ENCODE results near the gene RAB15. TPM values are rescaled to one million over a fixed set of nuclear protein-coding genes. Genes with fewer than 3 reads are reported as not detected.

The RAB15 gene
- total and polyA plus RNA-seq, 7 experiments from 2014 or later, result 4.7 to 11.1 (median 5.9) TPM

DNA sequence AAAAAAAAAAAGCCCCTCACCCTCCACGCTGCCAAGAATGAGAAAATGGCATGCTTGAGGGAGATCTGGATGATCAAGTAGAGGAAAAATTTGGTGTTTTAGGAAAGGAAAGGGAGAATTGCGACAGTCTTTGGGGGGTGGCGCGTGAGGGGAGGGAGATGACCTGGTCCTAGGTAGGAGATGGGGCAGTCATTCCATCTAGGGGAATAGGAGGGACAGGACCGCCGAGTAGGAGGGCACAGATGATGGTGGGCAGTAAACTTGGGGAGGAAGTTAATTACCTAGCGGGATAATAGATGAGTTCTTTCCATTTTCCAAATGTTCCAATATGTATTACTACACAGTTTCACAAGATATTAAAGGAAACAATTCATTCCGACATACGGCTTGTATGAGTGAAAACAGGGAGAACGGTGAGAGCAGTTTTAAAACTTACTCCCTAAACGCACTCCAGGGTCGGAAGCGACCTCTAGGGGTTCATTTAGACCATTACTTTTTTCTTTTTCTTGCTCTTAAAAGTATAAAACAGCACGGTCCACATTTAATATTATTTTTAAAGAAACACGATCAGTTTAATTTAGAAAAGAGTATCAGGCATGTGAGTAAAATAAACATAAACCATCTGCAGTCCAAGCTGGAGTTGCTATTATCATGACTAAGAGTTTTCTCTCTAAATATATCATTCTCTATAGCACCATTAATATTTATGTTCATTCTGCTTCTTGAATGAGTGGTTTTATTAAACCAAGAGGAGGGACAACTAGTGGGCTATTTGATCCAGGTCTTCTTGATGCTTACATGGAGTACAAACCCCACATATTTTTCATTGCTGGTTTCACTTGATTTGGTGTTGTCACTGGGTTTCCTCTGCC is 11.5 kb upstream of the RAB15 start:
- DNase-seq (peak in 7 of 9 donors; percentile 22 to 66 (median 60)), ATAC-seq (no peak)
- H3K4me3 Mint-ChIP-seq, result peak overlapping the region; percentile 49 to 70 (median 64)
- H3K27ac Mint-ChIP-seq, result peak overlapping the region in 3 of 9 donors; percentile 1 to 15 (median 10)
- no peak overlapping the region for H3K27ac ChIP-seq (ENCODE audit: low read depth, low read length)
- peaks cover 0 to 19% of the 10 kb centered on the region in 2 donors for H3K4me1 ChIP-seq (ENCODE audit: control insufficient read depth in 2 of 2, insufficient read depth in 2 of 2, low read length in 2 of 2)
- H3K27me3 ChIP-seq (ENCODE audit: control insufficient read depth in 2 of 2, insufficient read depth in 2 of 2, low read length in 2 of 2), result no peaks in the 10 kb centered on the region
- H3K9me3 Mint-ChIP-seq, result peaks cover 0 to 6% (median 0%) of the 10 kb centered on the region in 11 donors
- no peak overlapping the region for H3K4me3 ChIP-seq (ENCODE audit: low read length)
- H3K36me3 Mint-ChIP-seq, result peaks cover 0 to under 1% (median 0%) of the 10 kb centered on the region in 5 donors
- H3K27me3 Mint-ChIP-seq, result peaks cover 0 to 40% (median 3%) of the 10 kb centered on the region in 5 donors
- peaks cover 20 to 44% (median 35%) of the 10 kb centered on the region in 7 donors for H3K4me1 Mint-ChIP-seq
- H3K36me3 ChIP-seq (ENCODE audit: control insufficient read depth in 2 of 3, insufficient read depth in 3 of 3, low read length in 3 of 3), result no peaks in the 10 kb centered on the region
- ChIA-PET POLR2A (interaction anchor here (0.6 kb wide), 1 partner anchor 35 kb away, joined by 3 read pairs; no protein-coding TSS in a partner anchor), CTCF (interaction anchor here (0.6 to 3.5 kb wide), 10 partner anchors 13 to 312 kb away, joined by 3 to 32 read pairs (median 6); no protein-coding TSS in a partner anchor)
- intact Hi-C loops (cut with micrococcal nuclease), result loop anchor here (1.0 to 5.0 kb wide), 5 partner anchors 91 to 312 kb away; no protein-coding TSS in a partner anchor
- no peaks in the 10 kb centered on the region for H3K9me3 ChIP-seq (ENCODE audit: control insufficient read depth in 2 of 3, low read length in 3 of 3)

DNA sequence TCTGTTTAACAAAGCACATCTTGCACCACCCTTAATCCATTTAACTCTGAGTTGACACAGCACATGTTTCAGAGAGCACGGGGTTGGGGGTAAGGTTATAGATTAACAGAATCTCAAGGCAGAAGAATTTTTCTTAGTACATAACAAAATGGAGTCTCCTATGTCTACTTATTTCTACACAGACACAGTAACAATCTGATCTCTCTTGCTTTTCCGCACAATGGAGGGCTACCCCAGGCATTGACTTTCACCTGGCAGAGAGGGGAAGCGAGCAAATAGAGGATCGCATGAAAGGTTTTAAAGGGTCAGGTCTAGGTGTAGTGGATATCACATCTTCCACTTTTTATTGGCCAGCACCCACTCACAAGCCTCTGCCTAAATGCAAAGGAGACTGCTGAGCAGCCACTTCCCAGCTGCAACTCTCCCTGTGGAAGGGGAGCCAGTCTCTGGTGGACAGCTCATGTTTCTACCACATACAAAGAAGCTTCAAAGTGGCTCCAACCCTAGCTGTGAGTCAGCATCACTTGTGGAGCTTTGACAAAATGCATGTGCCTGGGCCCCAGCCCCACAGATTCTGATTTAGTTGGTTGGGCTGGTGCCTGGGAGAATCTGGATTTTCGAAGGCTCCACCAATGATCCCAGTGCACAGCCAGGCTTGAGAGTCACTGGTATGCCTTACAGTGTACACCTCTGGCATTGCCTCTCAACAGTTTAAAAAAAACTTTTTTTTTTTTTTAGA is 7.4 kb upstream of the RAB15 start:
- Mint-ChIP-seq H3K4me1 (peaks cover 7 to 17% (median 13%) of the 10 kb centered on the region in 7 donors), H3K9me3 (peaks cover 0 to 3% (median 0%) of the 10 kb centered on the region in 11 donors), H3K36me3 (no peaks in the 10 kb centered on the region), H3K4me3 (no peak overlapping the region), H3K27ac (no peak overlapping the region), H3K27me3 (peaks cover 0 to 44% (median 3%) of the 10 kb centered on the region in 5 donors)
- intact Hi-C loops (cut with micrococcal nuclease), result loop anchor here (5.0 kb wide), 2 partner anchors 87 to 307 kb away; no protein-coding TSS in a partner anchor
- no peaks in the 10 kb centered on the region for H3K9me3 ChIP-seq (ENCODE audit: control insufficient read depth in 2 of 3, low read length in 3 of 3)
- no peak overlapping the region for H3K4me3 ChIP-seq (ENCODE audit: low read length)
- ChIA-PET CTCF (no interaction called here), POLR2A (no interaction called here)
- no peak for DNase-seq
- H3K27ac ChIP-seq (ENCODE audit: low read depth, low read length), result no peak overlapping the region
- ATAC-seq, result no peak
- H3K36me3 ChIP-seq (ENCODE audit: control insufficient read depth in 2 of 3, insufficient read depth in 3 of 3, low read length in 3 of 3), result no peaks in the 10 kb centered on the region
- H3K27me3 ChIP-seq (ENCODE audit: control insufficient read depth in 2 of 2, insufficient read depth in 2 of 2, low read length in 2 of 2), result no peaks in the 10 kb centered on the region
- no peaks in the 10 kb centered on the region for H3K4me1 ChIP-seq (ENCODE audit: control insufficient read depth in 2 of 2, insufficient read depth in 2 of 2, low read length in 2 of 2)

DNA sequence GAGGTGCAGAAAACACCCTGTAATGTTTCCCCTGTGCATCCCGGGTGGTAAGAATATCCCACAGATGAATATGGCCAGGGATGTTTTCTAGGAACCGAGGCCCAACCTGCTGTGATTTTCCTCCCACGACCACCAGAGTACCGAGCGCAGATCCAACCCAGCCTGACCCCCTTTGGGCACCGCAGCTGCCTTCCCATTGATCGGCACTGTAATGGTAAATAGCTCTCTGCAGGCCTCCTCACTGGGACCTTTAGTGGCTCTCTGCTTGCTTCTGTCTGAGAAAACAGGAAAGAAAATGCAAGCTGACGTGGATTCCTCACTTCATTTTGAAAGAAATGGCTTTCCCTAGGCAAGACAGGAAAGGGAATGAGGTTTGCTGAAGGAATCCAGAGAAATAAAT is 2.4 kb upstream of the RAB15 start:
- Mint-ChIP-seq H3K27me3 (peaks cover 0 to 31% (median 0%) of the 10 kb centered on the region in 5 donors), H3K4me3 (peak overlapping the region in 4 of 10 donors; percentile 12 to 45 (median 16)), H3K9me3 (no peaks in the 10 kb centered on the region), H3K36me3 (no peaks in the 10 kb centered on the region), H3K4me1 (peaks cover 6 to 19% (median 13%) of the 10 kb centered on the region in 7 donors), H3K27ac (no peak overlapping the region)
- H3K27ac ChIP-seq (ENCODE audit: low read depth, low read length), result no peak overlapping the region
- H3K4me1 ChIP-seq (ENCODE audit: control insufficient read depth in 2 of 2, insufficient read depth in 2 of 2, low read length in 2 of 2), result peaks cover 0 to 10% of the 10 kb centered on the region in 2 donors
- no peaks in the 10 kb centered on the region for H3K9me3 ChIP-seq (ENCODE audit: control insufficient read depth in 2 of 3, low read length in 3 of 3)
- H3K36me3 ChIP-seq (ENCODE audit: control insufficient read depth in 2 of 3, insufficient read depth in 3 of 3, low read length in 3 of 3), result no peaks in the 10 kb centered on the region
- intact Hi-C loops (cut with micrococcal nuclease), result loop anchor here in 1 of 2 donors (5.0 kb wide), 1 partner anchor 47 kb away; no protein-coding TSS in a partner anchor
- no peaks in the 10 kb centered on the region for H3K27me3 ChIP-seq (ENCODE audit: control insufficient read depth in 2 of 2, insufficient read depth in 2 of 2, low read length in 2 of 2)
- ATAC-seq, result no peak
- ChIA-PET CTCF (interaction anchor here (0.6 to 1.5 kb wide), 3 partner anchors 10 to 512 kb away, joined by 4 to 5 read pairs (median 4); no protein-coding TSS in a partner anchor), POLR2A (interaction anchor here (0.8 kb wide), 1 partner anchor 13 kb away, joined by 3 read pairs; no protein-coding TSS in a partner anchor)
- DNase-seq, result no peak
- H3K4me3 ChIP-seq (ENCODE audit: low read length), result no peak overlapping the region

DNA sequence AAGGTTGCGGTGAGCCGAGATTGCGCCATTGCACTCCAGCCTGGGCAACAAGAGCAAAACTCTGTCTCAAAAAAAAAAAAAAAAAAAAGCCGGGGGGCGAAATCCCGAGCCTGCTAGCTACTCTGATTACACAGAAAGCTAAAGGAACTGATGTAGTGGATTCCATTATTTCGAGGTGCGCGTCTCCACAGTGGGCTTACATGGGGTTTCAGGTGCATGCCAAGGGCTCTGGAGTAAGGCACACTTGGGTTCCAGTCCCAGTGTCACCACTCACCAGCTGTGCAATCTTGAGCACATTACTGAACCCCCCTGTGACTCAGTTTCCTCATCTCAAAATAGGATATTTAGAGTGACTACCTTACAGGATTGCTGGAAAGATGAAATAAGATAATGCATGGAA is 1.7 kb upstream of the RAB15 start:
- intact Hi-C loops (cut with micrococcal nuclease), result loop anchor here (2.0 to 5.0 kb wide), 3 partner anchors 45 to 59 kb away; partner anchors contain the start of gene CHURC1 (in 1 of the 2)
- H3K4me3 Mint-ChIP-seq, result peak overlapping the region in 1 of 10 donors; percentile 20

DNA sequence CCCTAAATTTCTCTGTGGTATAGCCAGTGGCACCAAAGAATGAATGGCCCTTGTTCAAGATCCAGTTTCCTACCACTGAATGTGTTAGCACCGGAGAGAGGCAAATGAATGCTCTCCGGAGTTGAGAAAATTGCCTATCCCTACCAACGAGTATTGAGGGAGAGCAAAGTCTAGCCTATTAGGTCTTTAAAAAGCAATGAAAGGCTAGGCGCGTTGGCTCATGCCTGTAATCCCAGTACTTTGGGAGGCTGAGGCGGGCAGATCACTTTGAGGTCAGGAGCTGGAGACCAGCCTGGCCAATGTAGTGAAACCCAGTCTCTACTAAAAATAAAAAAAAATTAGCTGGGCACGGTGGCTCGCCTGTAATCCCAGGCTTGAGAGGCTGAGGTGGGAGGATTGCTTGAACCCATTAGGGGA is 898 bp upstream of the RAB15 start:
- Histone ChIP-seq H3K4me3 (ENCODE audit: low read length) (peak overlapping the region; percentile 68), H3K4me1 (ENCODE audit: control insufficient read depth in 2 of 2, insufficient read depth in 2 of 2, low read length in 2 of 2) (peaks cover 0 to 10% of the 10 kb centered on the region in 2 donors), H3K27me3 (ENCODE audit: control insufficient read depth in 2 of 2, insufficient read depth in 2 of 2, low read length in 2 of 2) (no peaks in the 10 kb centered on the region), H3K36me3 (ENCODE audit: control insufficient read depth in 2 of 3, insufficient read depth in 3 of 3, low read length in 3 of 3) (no peaks in the 10 kb centered on the region), H3K27ac (ENCODE audit: low read depth, low read length) (no peak overlapping the region), H3K9me3 (ENCODE audit: control insufficient read depth in 2 of 3, low read length in 3 of 3) (no peaks in the 10 kb centered on the region)
- ChIA-PET CTCF (no interaction called here), POLR2A (interaction anchor here (0.6 to 1.0 kb wide), 3 partner anchors 11 to 48 kb away, joined by 5 to 6 read pairs (median 5); partner anchors contain the start of gene FNTB)
- DNase-seq, result no peak
- Mint-ChIP-seq H3K27me3 (peaks cover 0 to 24% (median 0%) of the 10 kb centered on the region in 5 donors), H3K9me3 (no peaks in the 10 kb centered on the region), H3K4me1 (peaks cover 10 to 24% (median 19%) of the 10 kb centered on the region in 7 donors), H3K36me3 (peaks cover 0 to 5% (median 0%) of the 10 kb centered on the region in 5 donors), H3K27ac (peak overlapping the region in 5 of 9 donors; percentile 32 to 78 (median 70)), H3K4me3 (peak overlapping the region; percentile 76 to 92 (median 84))
- intact Hi-C loops (cut with micrococcal nuclease), result loop anchor here (2.0 to 5.0 kb wide), 3 partner anchors 44 to 58 kb away; partner anchors contain the start of gene CHURC1 (in 1 of the 2)
- no peak for ATAC-seq

More for the DNA sequence above, 1.7 kb upstream of the RAB15 start:
- Mint-ChIP-seq H3K27ac (no peak overlapping the region), H3K4me1 (peaks cover 6 to 20% (median 16%) of the 10 kb centered on the region in 7 donors), H3K36me3 (no peaks in the 10 kb centered on the region), H3K27me3 (peaks cover 0 to 29% (median 0%) of the 10 kb centered on the region in 5 donors), H3K9me3 (no peaks in the 10 kb centered on the region)
- Histone ChIP-seq H3K36me3 (ENCODE audit: control insufficient read depth in 2 of 3, insufficient read depth in 3 of 3, low read length in 3 of 3) (no peaks in the 10 kb centered on the region), H3K4me1 (ENCODE audit: control insufficient read depth in 2 of 2, insufficient read depth in 2 of 2, low read length in 2 of 2) (peaks cover 0 to 10% of the 10 kb centered on the region in 2 donors), H3K27me3 (ENCODE audit: control insufficient read depth in 2 of 2, insufficient read depth in 2 of 2, low read length in 2 of 2) (no peaks in the 10 kb centered on the region), H3K27ac (ENCODE audit: low read depth, low read length) (no peak overlapping the region), H3K9me3 (ENCODE audit: control insufficient read depth in 2 of 3, low read length in 3 of 3) (no peaks in the 10 kb centered on the region), H3K4me3 (ENCODE audit: low read length) (no peak overlapping the region)
- ChIA-PET CTCF (interaction anchor here (1.5 kb wide), 1 partner anchor 11 kb away, joined by 5 read pairs; no protein-coding TSS in a partner anchor), POLR2A (interaction anchor here (0.6 kb wide), 1 partner anchor 11 kb away, joined by 5 read pairs; no protein-coding TSS in a partner anchor)
- DNase-seq (no peak), ATAC-seq (no peak)
